MM.1S (cell line): ENCODE results near the gene OBSL1.

ENCODE experiments used
- CTCF ChIP-seq: fragments of 300-600 bp; sonication (generic); IDR thresholded peaks from 2 replicates; pipeline ENCODE4 v1.5.1; 2016; ENCODE audit warnings: antibody characterized with exemption, low read length, mixed read lengths
- EZH2 ChIP-seq: fragments of 300-600 bp; sonication (generic); optimal IDR thresholded peaks from 2 replicates; pipeline ENCODE3; 2017; ENCODE audit warnings: low read depth, mild to moderate bottlenecking, antibody characterized with exemption, low read length, mixed read lengths
- EZH2phosphoT487 ChIP-seq: fragments of 300-600 bp; sonication (generic); IDR thresholded peaks from 2 replicates; pipeline ENCODE4 v1.6.1; 2018; ENCODE audit warnings: antibody characterized with exemption, low read length

- TF ChIP-seq EZH2 (no peak), CTCF (no peak), EZH2phosphoT487 (no peak)
Observed at GRCh38 chr2:219516888-219517287, 54.5 kb downstream of the OBSL1 start.
